Measurements from ENCODE around the gene GARIN1A.
"Not testable (repeated sequence)": the region's sequence is repeated elsewhere in the genome, so short reads cannot be mapped to it uniquely, and the experiment has no call there.

DNA sequence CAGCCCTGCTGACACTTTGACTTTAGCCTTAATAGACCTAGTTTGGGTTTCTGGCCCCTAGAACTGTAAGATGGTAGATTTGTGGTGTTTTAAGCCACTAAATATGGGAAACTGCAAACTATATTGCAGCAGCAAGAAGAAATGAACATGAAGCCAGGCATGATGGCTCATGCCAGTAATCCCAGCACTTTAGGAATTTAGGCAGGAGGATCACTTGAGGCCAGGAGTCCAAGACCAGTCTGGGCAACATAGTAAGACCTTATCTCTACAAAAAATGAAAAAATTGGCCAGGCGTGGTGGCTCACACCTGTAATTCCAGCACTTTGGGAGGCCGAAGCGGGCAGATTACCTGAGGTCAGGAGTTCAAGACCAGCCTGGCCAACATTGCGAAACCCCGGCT, 26.9 kb upstream of the GARIN1A start:
- TF ChIP-seq CTCF, POLR2A (IDR thresholded peaks at IDR 0.05): not testable (repeated sequence)
